ENCODE measurements around the gene SH3BP2. TPM values are rescaled to one million over a fixed set of nuclear protein-coding genes. Genes with fewer than 3 reads are reported as not detected.

Gene SH3BP2
- total RNA-seq, 2 donors from 2014 or later: 29.0 to 33.5 TPM

DNA sequence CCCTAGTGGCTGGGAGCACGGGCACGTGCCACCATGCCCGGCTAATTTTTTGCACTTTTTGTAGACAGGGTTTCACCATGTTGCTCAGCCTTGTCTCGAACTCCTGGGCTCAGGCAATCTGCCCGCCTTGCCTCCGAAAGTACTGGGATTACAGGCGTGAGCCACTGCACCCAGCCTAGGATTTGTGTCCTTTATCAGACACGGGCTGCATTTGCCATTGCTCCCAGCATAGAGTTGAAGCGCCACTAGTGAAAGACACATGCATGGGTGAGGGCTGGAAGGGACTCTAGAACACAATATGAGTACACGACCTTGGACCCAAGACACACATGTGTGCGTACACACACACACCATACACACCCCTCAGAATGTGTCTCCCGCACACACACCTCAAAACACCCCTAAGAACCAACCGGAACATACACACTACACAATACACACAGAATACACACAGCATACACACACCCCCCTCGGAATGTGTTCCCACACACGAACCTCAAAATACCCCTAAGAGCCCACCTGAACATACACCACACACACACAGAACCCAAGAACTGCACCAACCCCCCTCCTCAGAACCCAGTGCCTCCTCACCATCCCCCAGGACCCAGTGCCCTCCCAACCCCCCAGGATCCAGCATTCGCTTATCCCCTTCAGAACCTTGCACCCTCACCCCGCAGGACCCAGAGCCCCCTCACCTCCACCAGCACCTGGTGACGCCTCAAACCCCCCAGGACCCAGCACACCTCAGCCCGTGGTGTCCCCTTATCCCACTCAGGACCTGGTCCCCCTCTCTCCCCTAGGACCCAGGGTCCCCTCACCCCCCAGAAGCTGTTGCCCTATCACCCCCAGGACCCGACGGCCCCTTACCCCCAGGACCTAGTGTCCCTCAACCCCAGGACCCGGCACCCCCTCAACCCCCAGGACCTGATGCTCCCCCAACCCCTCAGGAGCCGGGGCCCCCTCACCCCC is 37.8 kb upstream of the SH3BP2 start:
- peaks cover 30% of the 10 kb centered on the region for H3K4me1 ChIP-seq
- H3K27ac ChIP-seq: peak overlapping the region in 3 of 4 donors; percentile 70 to 94 (median 88)
- TF ChIP-seq POLR2A (IDR thresholded peaks at IDR 0.05) (no peak), CTCF (IDR thresholded peaks at IDR 0.05) (no peak)
- no peaks in the 10 kb centered on the region for H3K27me3 ChIP-seq
- peak overlapping the region; percentile 16 to 60 for H3K4me3 ChIP-seq
- ATAC-seq: no peak
- intact Hi-C loops (cut with DNase I): loop anchor here (5.0 kb wide), 1 partner anchor 182 kb away; no protein-coding TSS in a partner anchor
- WGBS, 2 donors: 26 to 33% methylated on average over 20 to 22 of the region's 23 CpGs
- no peak for DNase-seq
- no peaks in the 10 kb centered on the region for H3K9me3 ChIP-seq
- H3K36me3 ChIP-seq (replicated peaks in 1 of 2; ENCODE audit: insufficient read depth in 1 of 2, low read depth in 2 of 2): no peaks in the 10 kb centered on the region

- TF ChIP-seq CTCF (IDR thresholded peaks at IDR 0.05) (peak; percentile 23 to 79 (median 49)), POLR2A (IDR thresholded peaks at IDR 0.05) (peak; percentile 37 to 57 (median 46))
- intact Hi-C loops (cut with DNase I): loop anchor here (5.0 kb wide), 1 partner anchor 181 kb away; no protein-coding TSS in a partner anchor
- Histone ChIP-seq H3K27ac (peak within 1 kb of the TSS; percentile 70 to 94 (median 86)), H3K9me3 (no peaks in the 10 kb centered on the region), H3K27me3 (no peaks in the 10 kb centered on the region), H3K4me3 (peak within 1 kb of the TSS; percentile 16 to 60), H3K4me1 (peaks cover 39% of the 10 kb centered on the region), H3K36me3 (replicated peaks in 1 of 2; ENCODE audit: insufficient read depth in 1 of 2, low read depth in 2 of 2) (no peaks in the 10 kb centered on the region)
- DNase-seq (peak; percentile 85 to 92 (median 89)), ATAC-seq (peak; percentile 79)
- WGBS, 2 donors: 0% methylated on average over 3 to 62 of the region's 96 CpGs
Measured at GRCh38 chr4:2755821-2756690, 36.8 kb upstream of the SH3BP2 start, which contains the start of gene TNIP2. TNIP2 (minus strand) TSS chr4:2756336; CDS start chr4:2756289, 47 bp downstream.

DNA sequence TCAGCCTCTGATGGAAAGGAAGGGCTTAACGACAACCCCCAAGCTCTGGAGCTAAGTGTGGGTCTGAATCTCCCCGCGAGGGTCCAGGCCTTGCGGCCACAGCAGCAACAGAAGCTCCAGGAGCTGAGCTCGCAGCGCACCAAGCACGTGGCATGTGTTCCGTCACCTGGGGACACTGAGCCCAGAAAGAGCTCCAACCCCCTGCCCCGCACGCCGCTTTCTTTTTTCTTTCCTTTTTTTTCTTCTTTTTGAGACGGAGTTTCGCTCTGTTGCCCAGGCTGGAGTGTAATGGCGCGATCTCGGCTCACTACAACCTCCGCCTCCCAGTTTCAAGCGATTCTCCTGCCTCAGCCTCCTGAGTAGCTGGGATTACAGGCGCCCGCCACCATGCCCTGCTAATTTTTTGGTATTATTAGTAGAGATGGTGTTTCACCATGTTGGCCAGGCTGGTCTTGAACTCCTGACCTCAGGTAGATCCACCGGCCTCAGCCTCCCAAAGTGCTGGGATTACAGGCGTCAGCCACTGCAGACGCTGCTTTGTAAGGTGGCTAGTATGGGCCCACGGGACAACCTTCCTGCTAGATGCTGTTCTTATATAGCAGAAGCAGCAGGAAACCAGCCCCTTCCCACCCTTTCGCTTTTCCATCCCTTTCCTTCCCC is 36.1 kb upstream of the SH3BP2 start:
- H3K36me3 ChIP-seq (replicated peaks in 1 of 2; ENCODE audit: insufficient read depth in 1 of 2, low read depth in 2 of 2): no peaks in the 10 kb centered on the region
- 71 to 94% methylated on average over 18 to 25 of the region's 25 CpGs for WGBS, 2 donors
- no peaks in the 10 kb centered on the region for H3K9me3 ChIP-seq
- H3K27ac ChIP-seq: peak overlapping the region; percentile 35 to 94 (median 61)
- ATAC-seq (no peak), DNase-seq (no peak)
- H3K4me3 ChIP-seq: no peak overlapping the region
- H3K27me3 ChIP-seq: no peaks in the 10 kb centered on the region
- intact Hi-C loops (cut with DNase I): loop anchor here (5.0 kb wide), 1 partner anchor 180 kb away; no protein-coding TSS in a partner anchor
- TF ChIP-seq CTCF (IDR thresholded peaks at IDR 0.05): no peak
- TF ChIP-seq POLR2A (IDR thresholded peaks at IDR 0.05): no peak
- peaks cover 47% of the 10 kb centered on the region for H3K4me1 ChIP-seq

GRCh38 chr4:2757426-2757825 is 35.5 kb upstream of the SH3BP2 start:
- WGBS, 2 donors: 80 to 91% methylated on average over 3 of the region's 3 CpGs
- TF ChIP-seq CTCF (IDR thresholded peaks at IDR 0.05): no peak
- no peak for TF ChIP-seq POLR2A (IDR thresholded peaks at IDR 0.05)
- H3K4me1 ChIP-seq: peaks cover 53% of the 10 kb centered on the region
- H3K4me3 ChIP-seq: no peak overlapping the region
- no peaks in the 10 kb centered on the region for H3K36me3 ChIP-seq (replicated peaks in 1 of 2; ENCODE audit: insufficient read depth in 1 of 2, low read depth in 2 of 2)
- H3K9me3 ChIP-seq: no peaks in the 10 kb centered on the region
- no peaks in the 10 kb centered on the region for H3K27me3 ChIP-seq
- intact Hi-C loops (cut with DNase I): loop anchor here (5.0 kb wide), 1 partner anchor 180 kb away; no protein-coding TSS in a partner anchor
- ATAC-seq (no peak), DNase-seq (no peak)
- no peak overlapping the region for H3K27ac ChIP-seq

Data from body of pancreas (tissue), 4 donors.